Loucy (cell line): Measurements from ENCODE around the gene CDCA4.

Experiments
- EZH2phosphoT487 ChIP-seq: fragments of 200-600 bp; IDR thresholded peaks from 2 replicates; pipeline ENCODE4 v1.6.1; 2018; ENCODE audit warnings: antibody characterized with exemption, mild to moderate bottlenecking, moderate library complexity, borderline replicate concordance
- TF ChIP-seq, protein P1 (sequence below): fragments of 200-600 bp; sonication (generic); conservative IDR thresholded peaks from 2 replicates; pipeline ENCODE4 v1.5.1; 2014; ENCODE audit warnings: mild to moderate bottlenecking, antibody characterized with exemption, low read length

DNA sequence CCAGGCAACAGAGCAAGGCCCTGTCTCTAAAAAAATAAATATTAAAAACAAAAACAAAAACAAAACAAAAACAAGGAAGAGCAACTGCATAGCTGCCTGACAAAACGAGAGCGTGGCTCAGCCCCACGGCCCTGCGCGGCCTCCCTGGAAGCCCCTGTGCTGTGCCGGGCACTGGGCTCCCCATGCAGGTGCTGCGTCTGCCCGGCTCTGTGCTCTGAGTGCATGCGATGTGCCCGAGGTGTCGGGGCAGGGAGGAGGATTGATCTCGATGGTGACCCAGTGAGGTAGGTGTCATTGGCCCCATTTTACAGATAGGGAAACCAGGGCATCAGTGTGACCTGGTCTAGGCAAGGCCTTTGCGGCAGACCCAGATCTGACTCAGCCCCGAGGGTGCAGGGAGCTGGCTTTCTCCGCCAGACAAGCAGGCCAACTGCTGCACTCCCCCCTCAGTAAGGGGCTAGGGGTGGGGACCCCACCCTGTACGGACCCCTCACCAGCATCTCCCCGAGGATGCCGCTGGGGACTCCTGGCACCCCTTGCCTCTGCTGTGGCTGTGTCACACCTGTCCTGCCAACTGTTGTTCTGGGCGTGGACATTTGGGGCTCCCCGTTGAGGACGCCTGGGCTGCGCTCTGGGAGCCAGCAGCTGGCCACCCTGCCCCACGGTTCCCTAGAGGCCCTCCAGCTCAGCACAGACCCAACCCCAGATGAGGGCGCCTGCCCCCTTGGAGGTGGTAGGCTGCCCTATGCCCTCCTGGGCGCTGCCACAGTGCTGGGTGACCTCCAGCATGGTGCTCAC is 29.1 kb upstream of the CDCA4 start:
- TF ChIP-seq, protein P1, sequence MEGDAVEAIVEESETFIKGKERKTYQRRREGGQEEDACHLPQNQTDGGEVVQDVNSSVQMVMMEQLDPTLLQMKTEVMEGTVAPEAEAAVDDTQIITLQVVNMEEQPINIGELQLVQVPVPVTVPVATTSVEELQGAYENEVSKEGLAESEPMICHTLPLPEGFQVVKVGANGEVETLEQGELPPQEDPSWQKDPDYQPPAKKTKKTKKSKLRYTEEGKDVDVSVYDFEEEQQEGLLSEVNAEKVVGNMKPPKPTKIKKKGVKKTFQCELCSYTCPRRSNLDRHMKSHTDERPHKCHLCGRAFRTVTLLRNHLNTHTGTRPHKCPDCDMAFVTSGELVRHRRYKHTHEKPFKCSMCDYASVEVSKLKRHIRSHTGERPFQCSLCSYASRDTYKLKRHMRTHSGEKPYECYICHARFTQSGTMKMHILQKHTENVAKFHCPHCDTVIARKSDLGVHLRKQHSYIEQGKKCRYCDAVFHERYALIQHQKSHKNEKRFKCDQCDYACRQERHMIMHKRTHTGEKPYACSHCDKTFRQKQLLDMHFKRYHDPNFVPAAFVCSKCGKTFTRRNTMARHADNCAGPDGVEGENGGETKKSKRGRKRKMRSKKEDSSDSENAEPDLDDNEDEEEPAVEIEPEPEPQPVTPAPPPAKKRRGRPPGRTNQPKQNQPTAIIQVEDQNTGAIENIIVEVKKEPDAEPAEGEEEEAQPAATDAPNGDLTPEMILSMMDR, result no peak
- TF ChIP-seq EZH2phosphoT487, result no peak
